ENCODE results near the gene SLC11A2.

SLC11A2 gene

GRCh38 chr12:50999093-50999492 lies 27.1 kb downstream of the SLC11A2 start:
- H3K4me3 ChIP-seq (ENCODE audit: low read depth, low read length), result no peak overlapping the region
- TF ChIP-seq CTCF (IDR thresholded peaks at IDR 0.05; ENCODE audit: control insufficient read depth, extremely low read depth, insufficient read depth), result no peak
- no peak for DNase-seq (ENCODE audit: low read depth)

DNA sequence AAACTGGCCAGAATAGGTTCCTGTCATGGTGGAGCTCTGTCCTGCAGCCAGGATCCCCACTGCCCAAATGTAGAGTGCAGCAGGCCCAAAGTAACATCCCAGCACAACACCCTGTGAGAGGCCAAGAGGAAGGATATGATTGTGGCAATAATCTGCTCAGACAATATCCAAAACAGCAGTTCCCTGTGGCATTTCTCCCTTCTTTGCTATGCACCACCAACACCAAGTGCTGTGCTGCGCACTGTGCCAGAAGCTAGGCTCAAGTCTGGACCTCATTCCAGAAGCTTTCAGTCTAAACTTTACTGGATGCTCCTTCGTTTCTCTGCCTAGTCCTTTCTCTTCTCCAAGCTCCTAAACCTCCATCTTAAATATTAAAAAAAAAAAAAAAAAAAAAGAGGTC lies 33.4 kb downstream of the SLC11A2 start:
- no peak overlapping the region for H3K4me3 ChIP-seq (ENCODE audit: low read depth, low read length)
- TF ChIP-seq CTCF (IDR thresholded peaks at IDR 0.05; ENCODE audit: control insufficient read depth, extremely low read depth, insufficient read depth), result no peak
- no peak for DNase-seq (ENCODE audit: low read depth)

GRCh38 chr12:50991291-50991690 lies 34.9 kb downstream of the SLC11A2 start:
- no peak for TF ChIP-seq CTCF (IDR thresholded peaks at IDR 0.05; ENCODE audit: control insufficient read depth, extremely low read depth, insufficient read depth)
- no peak overlapping the region for H3K4me3 ChIP-seq (ENCODE audit: low read depth, low read length)
- no peak for DNase-seq (ENCODE audit: low read depth)

DNA sequence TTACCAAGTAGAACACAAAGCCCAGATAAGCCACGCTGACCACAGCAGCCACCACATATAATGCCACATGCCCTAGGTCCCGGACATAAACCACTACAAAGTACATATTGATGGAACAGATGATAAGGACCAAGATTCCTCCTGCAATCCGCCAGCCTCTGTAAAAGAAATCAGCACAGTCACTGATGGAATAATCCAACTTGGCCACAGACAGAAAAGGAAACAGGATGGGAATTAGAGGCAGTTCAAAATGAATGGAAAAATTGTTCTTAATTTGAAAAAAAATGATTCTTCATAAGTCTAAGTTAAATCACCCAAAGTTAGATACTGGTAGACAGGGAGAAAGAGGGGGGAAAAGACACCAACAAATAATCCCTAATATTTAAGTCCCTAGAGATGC lies 35.4 kb downstream of the SLC11A2 start:
- no peak overlapping the region for H3K4me3 ChIP-seq (ENCODE audit: low read depth, low read length)
- no peak for TF ChIP-seq CTCF (IDR thresholded peaks at IDR 0.05; ENCODE audit: control insufficient read depth, extremely low read depth, insufficient read depth)
- no peak for DNase-seq (ENCODE audit: low read depth)

GRCh38 chr12:50990147-50990727 lies 35.9 kb downstream of the SLC11A2 start:
- DNase-seq (ENCODE audit: low read depth), result no peak
- H3K4me3 ChIP-seq (ENCODE audit: low read depth, low read length), result no peak overlapping the region
- no peak for TF ChIP-seq CTCF (IDR thresholded peaks at IDR 0.05; ENCODE audit: control insufficient read depth, extremely low read depth, insufficient read depth)

DNA sequence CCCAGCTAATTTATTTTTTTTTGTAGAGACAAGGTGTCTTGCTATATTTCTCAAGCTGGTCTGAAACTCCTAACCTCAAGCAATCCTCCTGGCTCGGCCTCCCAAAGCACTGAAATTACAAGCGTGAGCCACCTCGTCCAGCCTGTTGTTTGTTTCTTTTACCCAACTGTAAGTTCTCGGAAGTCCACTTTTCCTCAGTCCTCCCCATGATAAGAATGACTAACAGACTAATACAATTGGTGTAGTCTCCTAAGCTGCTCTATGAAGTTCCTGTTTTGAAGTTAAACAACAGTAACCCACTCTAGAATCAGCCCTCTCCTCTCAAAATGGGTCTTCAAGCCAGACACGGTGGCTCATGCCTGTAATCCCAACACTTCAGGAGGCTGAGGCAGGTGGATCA lies 37.3 kb downstream of the SLC11A2 start:
- no peak overlapping the region for H3K4me3 ChIP-seq (ENCODE audit: low read depth, low read length)
- DNase-seq (ENCODE audit: low read depth), result no peak
- TF ChIP-seq CTCF (IDR thresholded peaks at IDR 0.05; ENCODE audit: control insufficient read depth, extremely low read depth, insufficient read depth), result no peak

DNA sequence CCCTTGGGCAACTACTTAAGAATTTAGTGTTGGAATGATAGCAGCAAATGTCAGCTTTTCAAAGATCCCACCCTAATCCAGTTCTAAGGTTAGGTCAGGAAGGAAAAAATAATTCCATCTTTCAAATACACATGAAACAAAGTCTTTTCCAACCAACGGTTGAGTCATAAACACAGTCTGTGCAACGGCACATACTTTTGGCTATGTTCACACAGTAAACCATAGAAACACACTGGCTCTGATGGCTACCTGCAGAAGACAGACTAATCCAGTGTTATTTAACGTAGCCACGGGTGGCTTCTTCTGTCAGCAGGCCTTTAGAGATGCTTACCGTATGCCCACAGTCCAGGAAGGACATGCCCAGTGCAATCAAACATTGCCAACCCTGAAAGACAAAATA lies 38.1 kb downstream of the SLC11A2 start:
- no peak for DNase-seq (ENCODE audit: low read depth)
- no peak for TF ChIP-seq CTCF (IDR thresholded peaks at IDR 0.05; ENCODE audit: control insufficient read depth, extremely low read depth, insufficient read depth)
- no peak overlapping the region for H3K4me3 ChIP-seq (ENCODE audit: low read depth, low read length)
